GM19239 (cell line): ENCODE data around the gene PMEL.

ENCODE experiments used
- DNase-seq: peaks from one replicate; pipeline ENCODE4 v3.0.0; 2011; ENCODE audit warnings: low spot score; ENCODE audit not compliant: insufficient read length
- FAIRE-seq: peaks from 2 replicates; lab custom pipeline; 2011; peaks lifted over from hg19 to GRCh38; lab: Jason Lieb, UNC

The PMEL gene

GRCh38 chr12:55955344-55955743, 10.5 kb downstream of the PMEL start:
- no peak for DNase-seq
- no peak for FAIRE-seq

GRCh38 chr12:55946553-55946952, 19.3 kb downstream of the PMEL start:
- FAIRE-seq, result no peak
- no peak for DNase-seq

GRCh38 chr12:55942577-55943136, 23.2 kb downstream of the PMEL start:
- FAIRE-seq (no peak), DNase-seq (no peak)

GRCh38 chr12:55942055-55942454, 23.8 kb downstream of the PMEL start:
- FAIRE-seq, result no peak
- no peak for DNase-seq

- peak; percentile 82 for DNase-seq
- peak; percentile 95 for FAIRE-seq
Observed at GRCh38 chr12:55940065-55940732, 25.6 kb downstream of the PMEL start.

GRCh38 chr12:55938826-55939501, 26.9 kb downstream of the PMEL start:
- DNase-seq, result no peak
- no peak for FAIRE-seq

GRCh38 chr12:55937981-55938380, 27.9 kb downstream of the PMEL start:
- DNase-seq (no peak), FAIRE-seq (no peak)

GRCh38 chr12:55935738-55936151, 30.1 kb downstream of the PMEL start:
- DNase-seq (no peak), FAIRE-seq (no peak)

- no peak for FAIRE-seq
- DNase-seq, result no peak
Observed at GRCh38 chr12:55934773-55935172, 31.1 kb downstream of the PMEL start.

- DNase-seq (no peak), FAIRE-seq (no peak)
Observed at GRCh38 chr12:55933799-55934742, 31.8 kb downstream of the PMEL start.

GRCh38 chr12:55933169-55933798, 32.6 kb downstream of the PMEL start:
- DNase-seq, result no peak
- FAIRE-seq, result no peak

GRCh38 chr12:55932551-55932910, 33.3 kb downstream of the PMEL start:
- no peak for DNase-seq
- FAIRE-seq, result peak; percentile 14

GRCh38 chr12:55931780-55932550, 33.9 kb downstream of the PMEL start:
- FAIRE-seq (no peak), DNase-seq (no peak)

- DNase-seq (no peak), FAIRE-seq (peak; percentile 64)
Observed at GRCh38 chr12:55931317-55931779, 34.5 kb downstream of the PMEL start.

GRCh38 chr12:55930771-55931316, 35.0 kb downstream of the PMEL start, which contains the start of gene DGKA:
Gene DGKA (plus strand): TSS chr12:55931162. CDS start chr12:55936504, 5,342 bp downstream.
- FAIRE-seq (peak; percentile 78), DNase-seq (peak; percentile 61)

- peak; percentile 72 for FAIRE-seq
- peak; percentile 70 for DNase-seq
Observed at GRCh38 chr12:55929306-55929791, 36.5 kb downstream of the PMEL start.

- peak; percentile 41 for DNase-seq
- FAIRE-seq, result peak; percentile 81
Observed at GRCh38 chr12:55927588-55928502, 38.0 kb downstream of the PMEL start, which contains the start of gene PYM1. Gene PYM1 (minus strand): TSS chr12:55927894. CDS start chr12:55927761, 133 bp downstream.
